KG1 (cell line): ENCODE results near the gene ZNF529.
"Not testable (repeated sequence)": the region's sequence is repeated elsewhere in the genome, so short reads cannot be mapped to it uniquely, and the experiment has no call there.

ENCODE experiments used
- DNase-seq: peaks from one replicate; lab custom pipeline; 2025; lab: John Stamatoyannopoulos, UW

The ZNF529 gene

GRCh38 chr19:36573020-36573894, at the start of gene ZNF529:
TSS of gene ZNF529 (minus strand) at chr19:36573292. CDS start at chr19:36572346, 946 bp downstream.
- DNase-seq = peak; percentile 67

DNA sequence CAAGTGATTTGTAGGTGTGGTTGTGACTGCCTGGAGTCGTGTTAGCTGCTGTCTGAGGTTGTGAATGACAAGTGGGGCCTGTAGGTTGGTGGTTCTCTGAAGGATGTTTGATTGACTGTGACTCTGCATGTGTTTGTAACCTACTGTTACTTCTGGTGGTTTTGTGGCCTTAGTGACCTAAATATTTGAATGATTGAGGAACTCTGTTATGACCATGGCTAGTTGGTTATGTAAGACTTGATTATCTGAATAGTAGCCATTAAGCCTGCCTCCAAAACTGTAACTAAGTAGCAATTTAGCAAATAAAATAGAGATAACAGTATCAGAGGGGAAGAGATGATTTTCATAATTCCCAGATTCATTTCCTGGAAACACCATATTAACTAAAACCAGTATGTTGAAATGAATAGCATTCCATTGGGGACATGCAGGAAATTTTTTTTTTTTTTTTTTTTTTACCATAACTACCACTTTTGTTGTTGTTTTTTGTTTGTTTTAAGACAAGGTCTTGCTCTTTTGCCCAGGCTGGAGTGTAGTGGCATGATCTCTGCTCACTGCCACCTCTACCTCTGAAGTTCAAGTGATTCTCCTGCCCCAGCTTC, 32.9 kb upstream of the ZNF529 start:
- DNase-seq = no peak

DNA sequence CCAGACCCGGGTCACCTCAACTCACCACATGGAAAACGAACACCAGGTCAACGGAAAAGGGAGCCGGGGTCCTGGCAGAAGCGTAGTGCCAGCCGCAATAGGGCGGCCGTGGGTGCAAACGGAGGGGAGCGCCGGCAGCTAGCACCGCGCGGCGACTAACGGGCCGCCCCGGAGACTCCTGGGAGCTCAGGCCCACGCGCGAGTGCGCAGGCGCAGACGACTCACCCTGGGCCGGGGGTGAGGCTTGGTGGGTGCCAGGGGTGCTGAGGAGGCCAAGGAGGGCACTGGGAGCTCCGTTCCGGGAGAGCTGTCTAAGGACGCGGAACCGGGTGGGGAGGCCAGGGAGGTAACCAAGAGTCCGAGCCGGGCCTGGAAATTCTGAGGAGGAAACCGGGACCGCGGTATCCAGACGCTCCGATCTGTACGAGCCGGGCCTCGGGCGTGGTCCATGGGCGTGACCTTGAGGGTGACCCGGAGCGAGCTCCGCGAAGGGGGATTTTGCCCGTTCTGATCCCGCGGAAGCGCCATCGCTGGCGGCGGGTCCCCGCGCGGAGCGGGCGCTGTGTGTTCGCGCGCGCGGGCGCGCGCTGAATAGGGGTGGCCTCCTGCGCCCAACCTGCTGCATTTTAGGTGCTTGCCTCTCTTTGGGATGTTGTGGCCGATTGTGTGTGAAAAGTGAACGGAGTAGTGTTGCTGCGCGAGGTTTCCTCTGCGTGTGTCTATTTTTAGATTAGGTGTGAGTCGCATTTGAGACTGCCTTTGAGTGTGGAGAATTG, 32.2 kb upstream of the ZNF529 start, which contains the start of gene ZNF382:
Gene ZNF382, plus strand, starts transcription at position 213 of the 776 bp plus-strand sequence. CDS start 4,602 bp downstream, outside the sequence.
- DNase-seq = peak; percentile 52

- peak; percentile 45 for DNase-seq
These were observed 31.6 kb upstream of the ZNF529 start for GRCh38 chr19:36604656-36605100.

DNA sequence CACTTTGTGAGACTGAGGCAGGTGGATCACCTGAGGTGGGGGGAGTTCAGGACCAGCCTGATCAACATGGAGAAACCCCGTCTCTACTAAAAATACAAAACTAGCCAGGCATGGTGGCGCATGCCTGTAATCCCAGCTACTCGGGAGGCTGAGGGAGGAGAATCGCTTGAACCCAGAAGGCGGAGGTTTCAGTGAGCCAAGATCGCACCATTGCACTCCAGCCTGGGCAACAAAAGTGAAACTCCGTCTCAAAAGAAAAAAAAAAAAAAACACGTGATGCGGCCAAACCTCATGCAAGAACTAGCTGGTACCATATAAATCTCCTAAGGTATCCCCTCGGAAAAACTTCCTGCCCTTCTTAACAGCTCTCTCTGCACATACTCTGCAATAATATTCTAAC, 29.6 kb upstream of the ZNF529 start:
- not testable (repeated sequence) for DNase-seq

DNA sequence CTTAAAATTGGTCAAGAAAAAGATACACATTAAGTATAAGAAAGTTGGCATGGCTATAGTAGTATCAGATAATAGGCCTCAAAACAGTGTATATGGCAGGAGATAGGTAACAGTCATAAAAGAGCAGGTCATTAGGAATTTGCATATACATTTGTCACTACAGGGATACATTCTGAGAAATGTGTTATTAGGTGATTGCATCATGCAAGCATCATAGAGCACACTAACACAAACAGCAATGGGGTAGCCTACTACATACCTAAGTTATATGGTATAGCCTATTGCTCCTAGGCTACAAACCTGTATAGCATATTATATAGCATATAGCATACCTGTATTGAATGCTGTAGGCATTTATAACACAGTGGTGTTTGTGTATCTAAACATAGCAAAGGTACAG, 6.2 kb upstream of the ZNF529 start:
- DNase-seq = no peak

DNA sequence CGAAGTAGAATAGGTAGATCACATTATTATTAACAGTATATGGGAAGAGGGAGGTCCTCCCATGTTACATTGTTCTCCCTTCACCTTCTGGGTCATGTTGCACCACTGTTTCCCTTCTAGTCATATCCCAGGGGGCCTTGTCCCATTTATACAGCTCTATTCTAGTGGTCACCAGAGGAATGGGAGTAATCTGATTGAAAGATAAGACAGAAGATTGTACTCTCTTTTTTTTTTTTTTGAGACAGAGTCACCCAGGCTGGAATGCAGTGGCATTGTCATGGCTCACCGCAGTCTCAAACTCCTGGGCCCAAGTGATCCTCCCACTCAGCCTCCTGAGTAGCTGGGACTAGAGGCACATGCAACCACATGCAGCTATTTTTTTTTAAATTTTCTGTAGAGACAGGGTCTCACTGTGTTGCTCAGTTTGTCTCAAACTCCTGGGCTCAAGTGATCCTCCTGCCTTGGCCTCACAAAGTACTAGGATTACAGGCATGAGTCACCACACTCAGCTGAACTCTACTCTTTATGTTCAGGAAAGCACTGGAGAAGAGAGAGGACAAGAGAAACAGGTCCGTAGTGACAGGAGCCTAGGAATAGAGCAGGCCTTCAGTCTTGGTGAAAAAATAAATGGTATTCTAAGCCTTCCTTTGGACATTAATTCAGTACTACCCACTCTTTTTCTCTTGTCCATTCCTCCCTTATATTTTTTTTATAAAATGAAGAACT, 4.3 kb upstream of the ZNF529 start:
- DNase-seq = no peak

DNA sequence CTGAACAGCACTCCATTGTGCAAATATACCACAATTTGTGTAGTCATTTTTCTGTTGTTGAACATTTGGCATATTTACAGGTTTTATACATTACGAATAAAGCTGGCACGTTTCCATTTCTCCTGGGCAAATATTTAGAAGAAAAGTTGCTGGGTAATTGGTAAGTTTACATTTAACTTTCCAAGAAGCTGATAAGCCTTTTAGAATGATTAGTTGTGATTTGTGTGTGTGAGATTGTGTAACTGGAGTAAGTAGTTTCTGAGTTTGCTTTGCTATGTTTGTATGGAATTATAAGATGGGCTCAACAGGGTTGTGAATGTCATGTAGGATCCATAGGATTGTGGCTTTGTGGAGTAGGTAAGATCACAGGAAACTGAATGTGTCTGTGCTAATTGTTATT, 1.6 kb upstream of the ZNF529 start:
- DNase-seq = no peak

GRCh38 chr19:36573895-36574720, 1.0 kb upstream of the ZNF529 start:
- no peak for DNase-seq

DNA sequence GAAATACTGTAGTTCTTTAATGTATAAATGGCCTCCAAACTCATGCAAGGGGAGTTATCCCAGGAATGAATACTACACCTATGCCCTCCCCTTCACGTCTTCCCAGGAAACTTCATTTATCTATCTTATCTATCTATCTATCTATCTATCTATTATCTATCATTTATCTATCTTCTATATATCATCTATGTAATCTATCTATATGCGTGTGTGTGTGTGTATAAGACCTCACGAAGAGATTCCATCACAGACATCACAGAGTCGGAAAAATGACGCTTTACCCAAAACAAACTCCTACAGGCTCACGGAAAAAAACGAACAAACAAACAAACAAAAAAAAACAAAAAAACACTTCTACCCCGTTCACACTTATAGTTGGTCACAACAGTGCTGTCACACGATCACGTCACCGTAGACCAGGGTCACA, 486 bp downstream of the ZNF529 start:
- DNase-seq = no peak

DNA sequence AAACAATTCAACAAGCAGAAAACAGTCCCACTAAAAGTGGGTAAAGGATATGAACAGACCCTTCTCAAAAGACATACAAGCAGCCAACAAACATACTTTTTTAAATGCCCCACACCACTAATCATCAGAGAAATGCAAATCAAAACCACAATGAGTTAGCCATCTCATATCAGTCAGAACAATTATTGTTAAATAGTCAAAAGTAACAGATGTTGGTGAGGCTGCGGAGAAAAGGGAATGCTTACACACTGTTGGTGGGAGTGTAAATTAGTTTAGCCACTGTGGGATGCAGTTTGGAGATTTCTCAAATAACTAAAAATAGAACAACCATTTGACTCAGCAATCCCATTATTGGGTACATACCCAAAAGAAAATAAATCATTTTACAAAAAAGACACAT, 8.7 kb downstream of the ZNF529 start:
- no peak for DNase-seq

DNA sequence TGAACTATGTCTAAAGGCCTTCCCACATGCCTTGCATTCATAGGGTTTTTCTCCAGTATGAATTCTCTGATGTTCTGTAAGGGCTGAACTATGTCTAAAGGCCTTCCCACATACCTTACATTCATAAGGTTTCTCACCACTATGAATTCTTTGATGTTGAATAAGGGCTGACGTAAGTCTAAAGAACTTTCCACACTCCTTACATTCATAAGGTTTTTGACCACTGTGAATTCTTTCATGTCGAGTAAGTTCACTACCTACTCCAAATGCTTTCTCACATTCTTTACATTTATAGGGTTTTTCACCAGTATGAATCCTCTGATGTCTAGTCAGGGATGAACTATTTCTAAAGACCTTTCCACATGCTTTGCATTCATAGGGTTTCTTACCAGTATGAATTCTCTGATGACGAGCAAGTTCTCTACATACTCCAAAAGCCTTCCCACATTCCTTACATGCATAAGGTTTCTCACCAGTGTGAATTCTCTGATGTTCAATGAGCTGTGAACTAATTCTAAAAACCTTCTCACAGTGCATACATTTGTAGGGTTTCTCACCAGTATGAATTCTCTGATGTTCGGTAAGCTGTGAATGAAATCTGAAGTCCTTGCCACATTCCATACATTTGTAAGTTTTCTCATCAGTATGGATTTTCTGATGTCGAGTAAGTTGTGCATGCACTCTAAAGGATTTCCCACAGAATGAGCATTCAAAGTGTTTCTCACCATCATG, 25.9 kb downstream of the ZNF529 start:
- DNase-seq = no peak

DNA sequence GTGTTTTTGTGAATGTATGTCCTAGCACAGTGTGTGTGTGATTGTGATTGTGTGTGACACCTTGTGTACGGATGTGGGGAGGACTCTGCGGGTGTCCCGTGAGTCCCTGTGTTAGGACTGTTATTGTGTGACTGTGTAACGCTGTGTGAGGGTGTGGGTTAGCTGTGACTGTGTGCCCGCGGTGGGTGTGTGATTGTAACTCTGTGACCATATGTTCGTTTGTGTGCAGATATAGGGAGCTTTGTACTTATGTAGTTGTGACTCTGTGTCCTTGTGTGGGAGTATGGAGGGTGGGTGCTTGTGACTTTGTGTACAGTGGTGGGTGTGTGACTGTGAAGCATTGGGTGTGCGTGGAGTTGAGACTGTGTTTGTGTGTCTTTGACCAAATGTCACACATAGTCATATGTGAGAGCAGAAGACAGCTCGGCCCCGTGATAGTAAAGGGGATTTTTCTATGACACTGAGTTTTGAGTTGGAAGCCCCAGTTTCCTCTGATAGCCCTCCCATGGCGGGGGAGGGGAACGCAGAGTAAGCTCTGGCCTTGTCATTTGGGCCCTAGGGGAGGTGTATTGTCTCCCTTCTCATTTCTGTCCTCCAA, 44.1 kb downstream of the ZNF529 start:
- DNase-seq = no peak

- peak; percentile 91 for DNase-seq
These were observed 44.7 kb downstream of the ZNF529 start, which contains the start of gene ZNF260 for GRCh38 chr19:36528194-36528920. TSS of gene ZNF260 (minus strand) at chr19:36528271. CDS start at chr19:36515238, 13,033 bp downstream.

DNA sequence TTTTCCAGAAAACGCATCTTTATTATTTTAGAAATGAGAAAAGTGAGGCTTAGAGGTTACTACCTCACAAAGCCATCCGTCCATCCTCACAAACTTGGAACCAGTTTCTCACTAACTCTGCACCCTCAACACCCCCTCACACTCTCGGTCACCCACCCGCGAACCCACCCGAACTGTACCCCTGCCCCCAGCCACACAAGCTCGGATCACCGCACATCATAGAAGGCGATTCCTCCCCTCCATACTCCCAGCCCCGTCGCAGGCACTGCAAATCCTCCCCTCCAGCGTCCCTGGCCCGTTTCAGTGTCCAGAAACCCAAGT, 45.3 kb downstream of the ZNF529 start:
- no peak for DNase-seq

GRCh38 chr19:36527341-36527740, 45.8 kb downstream of the ZNF529 start:
- DNase-seq = no peak

DNA sequence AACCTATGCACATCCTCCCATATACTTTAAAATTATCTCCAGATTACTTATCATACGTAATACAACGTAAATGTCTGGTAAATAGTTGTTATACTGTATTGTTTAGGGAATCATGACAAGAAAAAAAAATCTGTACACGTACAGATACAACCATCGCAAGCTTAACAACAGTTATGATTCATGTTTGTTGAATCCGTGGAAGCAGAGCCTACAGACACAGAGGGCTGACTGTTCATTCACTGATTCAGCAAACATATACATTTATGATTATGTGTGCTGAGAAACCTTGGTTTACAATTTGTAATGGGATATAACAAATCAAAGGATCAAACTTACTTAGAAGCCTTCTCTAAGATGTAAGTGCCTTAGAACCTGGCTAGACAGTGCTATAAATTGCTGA, 46.5 kb downstream of the ZNF529 start:
- DNase-seq = no peak

GRCh38 chr19:36524617-36525016, 48.5 kb downstream of the ZNF529 start:
- no peak for DNase-seq

DNA sequence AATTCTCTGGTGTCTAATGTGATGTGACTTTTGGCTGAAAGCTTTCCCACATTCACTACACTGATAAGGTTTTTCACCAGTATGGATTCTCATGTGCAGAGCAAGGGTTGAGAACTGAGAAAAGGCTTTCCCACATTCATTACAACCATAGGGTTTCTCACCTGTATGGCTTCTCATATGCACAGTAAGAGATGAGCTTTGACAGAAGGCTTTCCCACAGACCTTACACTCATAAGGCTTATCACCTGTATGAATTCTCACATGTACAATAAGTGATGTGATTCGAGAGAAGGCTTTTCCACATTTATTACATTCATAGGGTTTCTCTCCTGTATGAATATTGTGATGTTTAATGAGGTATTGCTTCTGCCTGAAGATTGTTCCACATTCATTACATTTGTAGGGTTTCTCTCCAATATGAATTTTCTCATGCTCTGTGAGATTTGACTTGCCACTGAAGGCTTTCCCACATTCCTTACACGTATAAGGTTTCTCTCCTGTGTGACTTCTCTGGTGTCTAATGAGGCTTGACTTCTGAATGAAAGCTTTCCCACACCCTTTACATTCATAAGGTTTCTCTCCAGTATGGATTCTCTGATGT, 59.0 kb downstream of the ZNF529 start:
- no peak for DNase-seq
